Hematopoietic multipotent progenitor cell treated with erythropoietin and hydrocortisone succinate and interleukin-3 and kit ligand, for 4 days (in vitro differentiated cells): ENCODE measurements around the gene NECTIN2.
"Not testable (repeated sequence)": the region's sequence is repeated elsewhere in the genome, so short reads cannot be mapped to it uniquely, and the experiment has no call there.

Source experiments
- DNase-seq: peaks from one replicate; pipeline ENCODE4 v3.0.0-alpha.2; 2015

The NECTIN2 gene

GRCh38 chr19:44817725-44818465 is 28.2 kb upstream of the NECTIN2 start:
- no peak for DNase-seq

GRCh38 chr19:44818466-44819031 is 27.5 kb upstream of the NECTIN2 start:
- DNase-seq: no peak

- no peak for DNase-seq
Measured at GRCh38 chr19:44819246-44819832, 26.8 kb upstream of the NECTIN2 start.

GRCh38 chr19:44820648-44821609 is 25.2 kb upstream of the NECTIN2 start:
- DNase-seq: no peak

- DNase-seq: no peak
Measured at GRCh38 chr19:44822177-44822576, 23.9 kb upstream of the NECTIN2 start.

GRCh38 chr19:44822670-44823372 is 23.3 kb upstream of the NECTIN2 start:
- no peak for DNase-seq

- DNase-seq: no peak
Measured at GRCh38 chr19:44823373-44823698, 22.8 kb upstream of the NECTIN2 start.

- DNase-seq: no peak
Measured at GRCh38 chr19:44824761-44825160, 21.3 kb upstream of the NECTIN2 start.

GRCh38 chr19:44832875-44833274 is 13.2 kb upstream of the NECTIN2 start:
- not testable (repeated sequence) for DNase-seq

- not testable (repeated sequence) for DNase-seq
Measured at GRCh38 chr19:44834399-44834798, 11.7 kb upstream of the NECTIN2 start.

GRCh38 chr19:44839276-44839675 is 6.8 kb upstream of the NECTIN2 start:
- no peak for DNase-seq

- no peak for DNase-seq
Measured at GRCh38 chr19:44840811-44841210, 5.3 kb upstream of the NECTIN2 start.

- no peak for DNase-seq
Measured at GRCh38 chr19:44841231-44841630, 4.9 kb upstream of the NECTIN2 start.

- DNase-seq: no peak
Measured at GRCh38 chr19:44845286-44845611, 848 bp upstream of the NECTIN2 start.

- DNase-seq: no peak
Measured at GRCh38 chr19:44846455-44847143, 502 bp downstream of the NECTIN2 start.

- DNase-seq: peak; percentile 61
Measured at GRCh38 chr19:44847144-44848035, 1.3 kb downstream of the NECTIN2 start.

GRCh38 chr19:44848036-44848811 is 2.1 kb downstream of the NECTIN2 start:
- peak; percentile 44 for DNase-seq

- no peak for DNase-seq
Measured at GRCh38 chr19:44848812-44849447, 2.8 kb downstream of the NECTIN2 start.

GRCh38 chr19:44850641-44851109 is 4.6 kb downstream of the NECTIN2 start:
- DNase-seq: no peak

- peak; percentile 35 for DNase-seq
Measured at GRCh38 chr19:44851427-44851826, 5.3 kb downstream of the NECTIN2 start.
